Measurements from ENCODE around the gene EXOSC1. TPM values are rescaled to one million over a fixed set of nuclear protein-coding genes. Genes with fewer than 3 reads are reported as not detected.

Gene EXOSC1
- total and polyA plus RNA-seq, 2 of the 13 experiments (the other 11 are each of a cell fraction or from before 2014, with no cell fraction given) = 36.3 to 39.9 TPM

DNA sequence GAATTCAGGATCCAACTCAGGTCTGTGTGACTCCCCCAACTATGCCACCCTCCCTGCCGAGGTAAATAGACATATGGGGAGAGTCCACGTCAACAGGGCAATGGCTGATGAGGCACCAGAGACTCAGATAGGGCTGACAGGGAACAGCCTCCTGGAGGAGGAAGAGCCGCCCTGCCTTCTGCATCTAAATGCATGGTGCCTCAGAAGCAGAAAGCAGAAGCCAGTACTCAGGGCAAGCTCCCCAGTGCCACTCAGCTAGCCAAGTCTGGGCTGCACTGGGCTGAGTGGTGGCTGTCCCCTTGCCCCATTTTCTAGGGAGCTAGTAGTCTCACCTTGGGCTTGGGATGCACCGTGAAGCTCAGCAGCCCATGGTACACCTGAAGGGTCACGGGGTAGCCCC is 55.7 kb downstream of the EXOSC1 start (continued):
- TF ChIP-seq, protein P1, sequence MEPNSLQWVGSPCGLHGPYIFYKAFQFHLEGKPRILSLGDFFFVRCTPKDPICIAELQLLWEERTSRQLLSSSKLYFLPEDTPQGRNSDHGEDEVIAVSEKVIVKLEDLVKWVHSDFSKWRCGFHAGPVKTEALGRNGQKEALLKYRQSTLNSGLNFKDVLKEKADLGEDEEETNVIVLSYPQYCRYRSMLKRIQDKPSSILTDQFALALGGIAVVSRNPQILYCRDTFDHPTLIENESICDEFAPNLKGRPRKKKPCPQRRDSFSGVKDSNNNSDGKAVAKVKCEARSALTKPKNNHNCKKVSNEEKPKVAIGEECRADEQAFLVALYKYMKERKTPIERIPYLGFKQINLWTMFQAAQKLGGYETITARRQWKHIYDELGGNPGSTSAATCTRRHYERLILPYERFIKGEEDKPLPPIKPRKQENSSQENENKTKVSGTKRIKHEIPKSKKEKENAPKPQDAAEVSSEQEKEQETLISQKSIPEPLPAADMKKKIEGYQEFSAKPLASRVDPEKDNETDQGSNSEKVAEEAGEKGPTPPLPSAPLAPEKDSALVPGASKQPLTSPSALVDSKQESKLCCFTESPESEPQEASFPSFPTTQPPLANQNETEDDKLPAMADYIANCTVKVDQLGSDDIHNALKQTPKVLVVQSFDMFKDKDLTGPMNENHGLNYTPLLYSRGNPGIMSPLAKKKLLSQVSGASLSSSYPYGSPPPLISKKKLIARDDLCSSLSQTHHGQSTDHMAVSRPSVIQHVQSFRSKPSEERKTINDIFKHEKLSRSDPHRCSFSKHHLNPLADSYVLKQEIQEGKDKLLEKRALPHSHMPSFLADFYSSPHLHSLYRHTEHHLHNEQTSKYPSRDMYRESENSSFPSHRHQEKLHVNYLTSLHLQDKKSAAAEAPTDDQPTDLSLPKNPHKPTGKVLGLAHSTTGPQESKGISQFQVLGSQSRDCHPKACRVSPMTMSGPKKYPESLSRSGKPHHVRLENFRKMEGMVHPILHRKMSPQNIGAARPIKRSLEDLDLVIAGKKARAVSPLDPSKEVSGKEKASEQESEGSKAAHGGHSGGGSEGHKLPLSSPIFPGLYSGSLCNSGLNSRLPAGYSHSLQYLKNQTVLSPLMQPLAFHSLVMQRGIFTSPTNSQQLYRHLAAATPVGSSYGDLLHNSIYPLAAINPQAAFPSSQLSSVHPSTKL (CRISPR knock-in tag; IDR thresholded peaks at IDR 0.05) = no peak
- TF ChIP-seq NR1H2 (CRISPR knock-in tag; IDR thresholded peaks at IDR 0.05; ENCODE audit: borderline replicate concordance, low read depth) (no peak), ZSCAN20 (CRISPR knock-in tag; IDR thresholded peaks at IDR 0.05; ENCODE audit: borderline replicate concordance) (no peak), ELF1 (CRISPR knock-in tag; IDR thresholded peaks at IDR 0.05) (no peak)

DNA sequence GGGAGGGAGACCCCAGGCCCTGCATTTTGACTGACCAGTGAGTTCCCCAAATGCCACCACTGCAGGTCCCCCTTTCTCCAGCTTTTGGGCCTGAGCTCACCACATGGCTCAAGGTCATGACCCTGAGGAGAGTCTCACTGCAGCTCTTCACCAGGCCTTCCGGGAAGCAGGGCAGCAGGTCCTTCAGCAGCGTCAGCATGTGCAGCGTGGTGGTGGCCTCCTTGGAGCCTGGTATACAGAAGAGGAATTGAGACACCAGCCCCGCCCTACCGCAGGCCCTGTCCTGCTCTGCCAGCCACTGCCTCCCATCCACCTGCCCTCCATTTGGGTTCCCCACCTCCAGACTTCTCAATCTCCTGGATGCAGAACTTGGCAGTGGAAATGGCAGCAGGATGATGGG is 57.7 kb downstream of the EXOSC1 start:
- no peak overlapping the region for H3K4me2 ChIP-seq (ENCODE audit: low read depth, low read length)
- ChIA-PET POLR2A (interaction anchor here (2.0 kb wide), 1 partner anchor 12 kb away, joined by 8 read pairs; the partner anchor contains the start of gene RRP12), CTCF (ENCODE audit: low intra/inter-chr PET ratio, low total read pairs) (no interaction called here)
- H2AFZ ChIP-seq (ENCODE audit: low read length) = no peak overlapping the region
- H3K27me3 ChIP-seq (ENCODE audit: control insufficient read depth in 1 of 2, insufficient read depth in 2 of 2, low read length in 2 of 2) = no peaks in the 10 kb centered on the region
- FAIRE-seq (no peak), ATAC-seq (no peak), DNase-seq (ENCODE audit: low spot score) (no peak)
- H3K36me3 ChIP-seq (replicated peaks in 1 of 2; ENCODE audit: control insufficient read depth in 1 of 2, insufficient read depth in 2 of 2, low read length in 2 of 2) = peaks cover 21 to 57% of the 10 kb centered on the region in 2 experiments; a peak in 4 of 5 replicates
- H3K9ac ChIP-seq (ENCODE audit: insufficient read depth, low read depth, low read length) = no peak overlapping the region
- no peaks in the 10 kb centered on the region for H3K4me1 ChIP-seq (ENCODE audit: insufficient read depth, low read length)
- no peaks in the 10 kb centered on the region for H4K20me1 ChIP-seq (ENCODE audit: insufficient read depth, low read length)
- intact Hi-C loops (cut with micrococcal nuclease; ENCODE audit: unreplicated experiment) = no loop called here
- H3K9me3 ChIP-seq (ENCODE audit: low read length) = no peaks in the 10 kb centered on the region
- WGBS (ENCODE audit: low lambda C conversion rate) = 81% methylated on average over 3 of the region's 5 CpGs
- H3K27ac ChIP-seq (ENCODE audit: extremely low read length, insufficient read depth, low read length) = no peak overlapping the region
- in situ Hi-C loops (cut with HindIII; ENCODE audit: extremely low pct_ligation_motif_present, low pct_unique_long_range_greater_than_20kb) = no loop called here
- no peak overlapping the region for H3K4me3 ChIP-seq (replicated peaks in 1 of 3; ENCODE audit: insufficient read depth in 1 of 3, low read depth in 2 of 3, low read length in 3 of 3)
- no peaks in the 10 kb centered on the region for H3K79me2 ChIP-seq (ENCODE audit: insufficient read depth, low read length)
- BruUV-seq (replicated peaks) = no TSS peak
- TF ChIP-seq, protein P2, sequence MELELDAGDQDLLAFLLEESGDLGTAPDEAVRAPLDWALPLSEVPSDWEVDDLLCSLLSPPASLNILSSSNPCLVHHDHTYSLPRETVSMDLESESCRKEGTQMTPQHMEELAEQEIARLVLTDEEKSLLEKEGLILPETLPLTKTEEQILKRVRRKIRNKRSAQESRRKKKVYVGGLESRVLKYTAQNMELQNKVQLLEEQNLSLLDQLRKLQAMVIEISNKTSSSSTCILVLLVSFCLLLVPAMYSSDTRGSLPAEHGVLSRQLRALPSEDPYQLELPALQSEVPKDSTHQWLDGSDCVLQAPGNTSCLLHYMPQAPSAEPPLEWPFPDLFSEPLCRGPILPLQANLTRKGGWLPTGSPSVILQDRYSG (CRISPR knock-in tag; IDR thresholded peaks at IDR 0.05) = no peak
- TF ChIP-seq ZNF12 (CRISPR knock-in tag; IDR thresholded peaks at IDR 0.05) (no peak), ZNF747 (CRISPR knock-in tag; IDR thresholded peaks at IDR 0.05; ENCODE audit: borderline replicate concordance) (no peak), ZNF572 (CRISPR knock-in tag; IDR thresholded peaks at IDR 0.05) (no peak), SP140L (CRISPR knock-in tag; IDR thresholded peaks at IDR 0.05; ENCODE audit: borderline replicate concordance) (no peak), SSRP1 (CRISPR knock-in tag; IDR thresholded peaks at IDR 0.05) (no peak), ZNF615 (CRISPR knock-in tag; IDR thresholded peaks at IDR 0.05; ENCODE audit: borderline replicate concordance) (no peak), ZFP62 (CRISPR knock-in tag; IDR thresholded peaks at IDR 0.05) (no peak), MYC (CRISPR knock-in tag; IDR thresholded peaks at IDR 0.05; ENCODE audit: borderline replicate concordance) (no peak)
- TF ChIP-seq, protein P3, sequence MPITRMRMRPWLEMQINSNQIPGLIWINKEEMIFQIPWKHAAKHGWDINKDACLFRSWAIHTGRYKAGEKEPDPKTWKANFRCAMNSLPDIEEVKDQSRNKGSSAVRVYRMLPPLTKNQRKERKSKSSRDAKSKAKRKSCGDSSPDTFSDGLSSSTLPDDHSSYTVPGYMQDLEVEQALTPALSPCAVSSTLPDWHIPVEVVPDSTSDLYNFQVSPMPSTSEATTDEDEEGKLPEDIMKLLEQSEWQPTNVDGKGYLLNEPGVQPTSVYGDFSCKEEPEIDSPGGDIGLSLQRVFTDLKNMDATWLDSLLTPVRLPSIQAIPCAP (CRISPR knock-in tag; IDR thresholded peaks at IDR 0.05; ENCODE audit: low read depth) = no peak
- TF ChIP-seq, protein P4, sequence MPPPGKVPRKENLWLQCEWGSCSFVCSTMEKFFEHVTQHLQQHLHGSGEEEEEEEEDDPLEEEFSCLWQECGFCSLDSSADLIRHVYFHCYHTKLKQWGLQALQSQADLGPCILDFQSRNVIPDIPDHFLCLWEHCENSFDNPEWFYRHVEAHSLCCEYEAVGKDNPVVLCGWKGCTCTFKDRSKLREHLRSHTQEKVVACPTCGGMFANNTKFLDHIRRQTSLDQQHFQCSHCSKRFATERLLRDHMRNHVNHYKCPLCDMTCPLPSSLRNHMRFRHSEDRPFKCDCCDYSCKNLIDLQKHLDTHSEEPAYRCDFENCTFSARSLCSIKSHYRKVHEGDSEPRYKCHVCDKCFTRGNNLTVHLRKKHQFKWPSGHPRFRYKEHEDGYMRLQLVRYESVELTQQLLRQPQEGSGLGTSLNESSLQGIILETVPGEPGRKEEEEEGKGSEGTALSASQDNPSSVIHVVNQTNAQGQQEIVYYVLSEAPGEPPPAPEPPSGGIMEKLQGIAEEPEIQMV (CRISPR knock-in tag; IDR thresholded peaks at IDR 0.05; ENCODE audit: low read depth) = no peak
- TF ChIP-seq, protein P5, sequence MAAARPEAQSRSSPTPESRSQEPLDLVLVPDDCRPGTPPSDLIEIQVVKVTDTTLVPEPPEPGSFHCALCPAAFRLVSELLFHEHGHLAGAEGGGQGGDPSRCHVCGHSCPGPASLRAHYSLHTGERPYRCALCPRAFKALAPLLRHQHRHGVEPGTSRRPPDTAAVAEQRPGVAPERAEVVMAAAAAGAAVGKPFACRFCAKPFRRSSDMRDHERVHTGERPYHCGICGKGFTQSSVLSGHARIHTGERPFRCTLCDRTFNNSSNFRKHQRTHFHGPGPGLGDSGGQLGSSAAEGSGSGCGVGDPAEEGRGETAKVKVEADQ (CRISPR knock-in tag; IDR thresholded peaks at IDR 0.05; ENCODE audit: borderline replicate concordance) = no peak

All from HepG2 (cell line).